CD14-positive monocyte (primary cell): ENCODE results near the gene OSBPL8. TPM values are rescaled to one million over a fixed set of nuclear protein-coding genes. Genes with fewer than 3 reads are reported as not detected.

ENCODE experiments used
- DNase-seq, 3 donors: peaks; one replicate each; pipeline ENCODE4 v3.0.0-alpha.2; 2011 to 2022
- H2AFZ ChIP-seq: 2 replicates; pipeline ENCODE4 v1.6.0; 2012; ENCODE audit warnings: mild to moderate bottlenecking, low read depth, low read length, inconsistent platforms; ENCODE audit not compliant: insufficient read depth, poor library complexity, severe bottlenecking
- H3K27ac ChIP-seq, 2 donors: 1 replicate in 1 of 2; 2 replicates in 1 of 2; pipeline ENCODE4 v1.5.1; 2012 to 2013; ENCODE audit warnings: low read length in 2 of 2, control low read depth in 1 of 2, inconsistent platforms in 1 of 2, low read depth in 1 of 2, mild to moderate bottlenecking in 1 of 2
- H3K27me3 ChIP-seq, 2 donors: one replicate each; pipeline versions ENCODE4 v1.6.0 to v1.6.1; 2011 to 2013; ENCODE audit warnings: low read length in 2 of 2; ENCODE audit not compliant: control insufficient read depth in 2 of 2, insufficient read depth in 2 of 2
- H3K36me3 ChIP-seq, 2 donors: replicated peaks in 1 of 2; 1 replicate in 1 of 2; 2 replicates in 1 of 2; pipeline versions ENCODE4 v1.5.1 to v1.6.1; 2012 to 2013; ENCODE audit warnings: low read length in 2 of 2, control low read depth in 1 of 2, inconsistent platforms in 1 of 2, mild to moderate bottlenecking in 1 of 2; ENCODE audit not compliant: insufficient read depth in 2 of 2, control insufficient read depth in 1 of 2
- H3K4me1 ChIP-seq, 2 donors: 1 replicate in 1 of 2; 2 replicates in 1 of 2; pipeline versions ENCODE4 v1.5.1 to v1.6.1; 2012 to 2013; ENCODE audit warnings: low read length in 2 of 2, control low read depth in 1 of 2, inconsistent platforms in 1 of 2, mild to moderate bottlenecking in 1 of 2, moderate library complexity in 1 of 2; ENCODE audit not compliant: insufficient read depth in 2 of 2, control insufficient read depth in 1 of 2
- H3K4me2 ChIP-seq: replicated peaks from 2 replicates; pipeline ENCODE3; 2012; ENCODE audit warnings: low read length, moderate library complexity, mild to moderate bottlenecking; ENCODE audit not compliant: poor library complexity, severe bottlenecking; ENCODE audit errors: extremely low read depth
- H3K4me3 ChIP-seq, 3 experiments: fragments of 200-600 bp in 1 of 3; sonication (generic) in 1 of 3; replicated peaks in 1 of 3; 1 replicate in 2 of 3; 2 replicates in 1 of 3; pipeline ENCODE4 v1.5.1; 2011 to 2013; ENCODE audit warnings: low read length in 3 of 3, mild to moderate bottlenecking in 3 of 3, control low read depth in 2 of 3, low read depth in 2 of 3, inconsistent platforms in 1 of 3, moderate library complexity in 1 of 3
- H3K79me2 ChIP-seq: 2 replicates; pipeline ENCODE4 v1.6.0; 2012; ENCODE audit warnings: mild to moderate bottlenecking, control low read depth, inconsistent platforms, low read length, moderate library complexity; ENCODE audit not compliant: insufficient read depth
- H3K9ac ChIP-seq: 2 replicates; pipeline ENCODE4 v1.6.0; 2017; ENCODE audit warnings: low read length, mild to moderate bottlenecking; ENCODE audit not compliant: insufficient read depth, poor library complexity, severe bottlenecking
- H3K9me3 ChIP-seq, 2 donors: replicated peaks in 1 of 2; 1 replicate in 1 of 2; 2 replicates in 1 of 2; pipeline versions ENCODE4 v1.5.1 to v1.6.1; 2012 to 2013; ENCODE audit warnings: low read length in 2 of 2, control low read depth in 1 of 2; ENCODE audit not compliant: control insufficient read depth in 1 of 2, insufficient read depth in 1 of 2
- H4K20me1 ChIP-seq: 2 replicates; pipeline ENCODE4 v1.6.0; 2012; ENCODE audit warnings: mild to moderate bottlenecking, low read length, control low read depth, moderate library complexity; ENCODE audit not compliant: insufficient read depth
- H3K27ac Mint-ChIP-seq, 7 donors: one replicate each; pipeline ENCODE4 v1.8.0; 2020; ENCODE audit warnings: mild to moderate bottlenecking in 7 of 7, mixed read lengths in 7 of 7, moderate library complexity in 6 of 7, inconsistent platforms in 2 of 7
- H3K27me3 Mint-ChIP-seq, 3 donors: one replicate each; pipeline ENCODE4 v1.8.0; 2021 to 2022; ENCODE audit warnings: low read depth in 3 of 3, mild to moderate bottlenecking in 3 of 3, mixed read lengths in 3 of 3, moderate library complexity in 3 of 3, inconsistent platforms in 1 of 3
- H3K36me3 Mint-ChIP-seq, 2 donors: one replicate each; pipeline ENCODE4 v1.8.0; 2020; ENCODE audit warnings: mixed read lengths in 2 of 2, inconsistent platforms in 1 of 2, mild to moderate bottlenecking in 1 of 2
- H3K4me1 Mint-ChIP-seq: one replicate; pipeline ENCODE4 v1.8.0; 2020; ENCODE audit warnings: mild to moderate bottlenecking, mixed read lengths
- H3K4me3 Mint-ChIP-seq, 2 donors: one replicate each; pipeline ENCODE4 v1.8.0; 2020; ENCODE audit warnings: mild to moderate bottlenecking in 2 of 2, mixed read lengths in 2 of 2, moderate library complexity in 1 of 2
- H3K9me3 Mint-ChIP-seq, 7 donors: one replicate each; pipeline ENCODE4 v1.8.0; 2020 to 2022; ENCODE audit warnings: mixed read lengths in 7 of 7, mild to moderate bottlenecking in 6 of 7, moderate library complexity in 6 of 7, inconsistent platforms in 2 of 7
- WGBS: methylation state at CpG from one replicate; pipeline ENCODE4 v1.1.5; 2013; ENCODE audit warnings: missing lambda C conversion rate; ENCODE audit not compliant: insufficient coverage; 5-methylcytosine and 5-hydroxymethylcytosine counted together
- intact Hi-C, 2 donors: fragments of 100-400 bp; cut with micrococcal nuclease; formaldehyde crosslinking; loops; one replicate each; pipeline versions ENCODE4 v1.15.0 to v1.15.1; 2023
- polyA plus RNA-seq, 3 donors: library from polyadenylated mRNA; depleted of rRNA in 1 of 3; unstranded in 2 of 3; stranded (reverse) in 1 of 3; fragments of 300-500 nt in 2 of 3; fragments of >200 nt in 1 of 3; fragmentation: Illumina TruSeq in 2 of 3; gene quantifications; 1 replicate in 2 of 3; 2 replicates in 1 of 3; pipeline ENCODE4 v1.2.3, GENCODE V29; 2012 to 2021
- small RNA-seq: library from RNA; depleted of rRNA; stranded (forward); fragments of <200 nt; gene quantifications from one replicate; pipeline ENCODE3, GENCODE V24; 2012; ENCODE audit warnings: low read depth; ENCODE audit not compliant: insufficient read length
- TF ChIP-seq, protein P1 (sequence below): fragments of 200-600 bp; IDR thresholded peaks from one replicate; pipeline ENCODE4 v1.8.0; 2022; ENCODE audit warnings: antibody characterized with exemption, mild to moderate bottlenecking

The OSBPL8 gene
- polyA plus RNA-seq, 3 donors: 25.3 to 167 (median 147) TPM

DNA sequence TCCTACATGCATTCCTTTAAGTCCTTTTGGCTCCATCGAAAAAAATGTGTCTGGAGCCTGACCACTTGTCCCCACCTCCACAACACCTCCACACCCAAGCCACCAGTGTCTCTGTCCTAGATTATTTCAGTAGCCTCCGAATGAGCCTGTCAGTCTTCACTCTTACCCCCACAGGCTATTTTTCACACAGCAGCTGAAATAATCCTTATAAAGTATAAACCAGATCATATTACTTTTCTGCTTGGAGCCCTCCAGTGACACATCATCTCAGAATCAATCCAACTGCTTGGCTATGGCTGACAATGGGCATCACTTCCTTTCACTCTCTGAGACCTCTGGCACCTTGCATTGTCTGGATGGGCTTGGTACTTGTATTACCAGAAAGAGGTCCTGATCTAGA, 256.2 kb downstream of the OSBPL8 start:
- Mint-ChIP-seq H3K36me3 (no peaks in the 10 kb centered on the region), H3K4me1 (no peaks in the 10 kb centered on the region), H3K27me3 (peaks cover 0 to 1% (median 0%) of the 10 kb centered on the region in 3 donors), H3K9me3 (peaks cover 0 to 4% (median 0%) of the 10 kb centered on the region in 7 donors), H3K27ac (no peak overlapping the region), H3K4me3 (no peak overlapping the region)
- Histone ChIP-seq H3K4me3 (no peak overlapping the region), H3K4me2 (no peak overlapping the region), H3K9me3 (no peaks in the 10 kb centered on the region), H3K79me2 (no peaks in the 10 kb centered on the region), H2AFZ (no peak overlapping the region), H3K4me1 (no peaks in the 10 kb centered on the region), H4K20me1 (no peaks in the 10 kb centered on the region), H3K9ac (no peak overlapping the region), H3K27ac (no peak overlapping the region), H3K36me3 (no peaks in the 10 kb centered on the region), H3K27me3 (no peaks in the 10 kb centered on the region)
- TF ChIP-seq, protein P1, sequence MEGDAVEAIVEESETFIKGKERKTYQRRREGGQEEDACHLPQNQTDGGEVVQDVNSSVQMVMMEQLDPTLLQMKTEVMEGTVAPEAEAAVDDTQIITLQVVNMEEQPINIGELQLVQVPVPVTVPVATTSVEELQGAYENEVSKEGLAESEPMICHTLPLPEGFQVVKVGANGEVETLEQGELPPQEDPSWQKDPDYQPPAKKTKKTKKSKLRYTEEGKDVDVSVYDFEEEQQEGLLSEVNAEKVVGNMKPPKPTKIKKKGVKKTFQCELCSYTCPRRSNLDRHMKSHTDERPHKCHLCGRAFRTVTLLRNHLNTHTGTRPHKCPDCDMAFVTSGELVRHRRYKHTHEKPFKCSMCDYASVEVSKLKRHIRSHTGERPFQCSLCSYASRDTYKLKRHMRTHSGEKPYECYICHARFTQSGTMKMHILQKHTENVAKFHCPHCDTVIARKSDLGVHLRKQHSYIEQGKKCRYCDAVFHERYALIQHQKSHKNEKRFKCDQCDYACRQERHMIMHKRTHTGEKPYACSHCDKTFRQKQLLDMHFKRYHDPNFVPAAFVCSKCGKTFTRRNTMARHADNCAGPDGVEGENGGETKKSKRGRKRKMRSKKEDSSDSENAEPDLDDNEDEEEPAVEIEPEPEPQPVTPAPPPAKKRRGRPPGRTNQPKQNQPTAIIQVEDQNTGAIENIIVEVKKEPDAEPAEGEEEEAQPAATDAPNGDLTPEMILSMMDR: no peak
- intact Hi-C loops: no loop called here
- DNase-seq: no peak
- 70% methylated on average over 2 of the region's 2 CpGs for WGBS

Small RNA genes within 50 kb of the gene (small RNA-seq; reads per million reads assigned to genes)
- not detected for gene RN7SKP172

Other genes with a start within 250 kb of the OSBPL8 start
- 1 to 10 TPM; 1.4 to 2.6 (median 1.8) TPM for gene BBS10, start 211.4 kb downstream of the OSBPL8 start, polyA plus RNA-seq
- gene ZDHHC17, start 204.3 kb upstream of the OSBPL8 start, polyA plus RNA-seq: 10 to 100 TPM in 1 of 3 donors, 1 to 10 TPM in 2; 4.6 to 31.4 (median 9.3) TPM